Ovary (tissue), 3 donors: ENCODE data around the gene GUCD1.
"Not testable (repeated sequence)": the region's sequence is repeated elsewhere in the genome, so short reads cannot be mapped to it uniquely, and the experiment has no call there.

Source experiments
- CTCF ChIP-seq, 3 donors: fragments of 450-650 bp in 2 of 3; fragments of 200-600 bp in 1 of 3; IDR thresholded peaks; one replicate each; pipeline versions ENCODE4 v1.5.1 to v1.8.0; 2016 to 2022; ENCODE audit warnings: antibody characterized with exemption in 3 of 3, mild to moderate bottlenecking in 1 of 3
- EP300 ChIP-seq: sonication (generic); formaldehyde crosslinking; IDR thresholded peaks from one replicate; pipeline ENCODE4 v1.6.1; 2017; ENCODE audit warnings: antibody characterized with exemption
- POLR2A ChIP-seq: fragments of 450-650 bp; IDR thresholded peaks from one replicate; pipeline ENCODE4 v1.6.1; 2017; ENCODE audit warnings: antibody characterized with exemption, mild to moderate bottlenecking, moderate library complexity
- donor health status: DM: no; HTN: no; CAD: no.

GRCh38 chr22:24530968-24531367 is 24.0 kb downstream of the GUCD1 start:
- TF ChIP-seq CTCF (IDR thresholded peaks at IDR 0.05); EP300; POLR2A: not testable (repeated sequence)
